GM23248 (cell line): ENCODE data around the gene BAD.

Experiments
- EZH2 ChIP-seq: fragments of 200-600 bp; sonication (generic); IDR thresholded peaks from 2 replicates; pipeline ENCODE4 v1.6.1; 2018; ENCODE audit warnings: antibody characterized with exemption, mild to moderate bottlenecking; ENCODE audit not compliant: insufficient read depth, poor library complexity, severe bottlenecking
- EZH2phosphoT487 ChIP-seq: fragments of 200-600 bp; sonication (generic); IDR thresholded peaks from 2 replicates; pipeline ENCODE4 v1.6.1; 2018; ENCODE audit warnings: antibody characterized with exemption, moderate library complexity, mild to moderate bottlenecking, low read depth; ENCODE audit not compliant: insufficient read depth

DNA sequence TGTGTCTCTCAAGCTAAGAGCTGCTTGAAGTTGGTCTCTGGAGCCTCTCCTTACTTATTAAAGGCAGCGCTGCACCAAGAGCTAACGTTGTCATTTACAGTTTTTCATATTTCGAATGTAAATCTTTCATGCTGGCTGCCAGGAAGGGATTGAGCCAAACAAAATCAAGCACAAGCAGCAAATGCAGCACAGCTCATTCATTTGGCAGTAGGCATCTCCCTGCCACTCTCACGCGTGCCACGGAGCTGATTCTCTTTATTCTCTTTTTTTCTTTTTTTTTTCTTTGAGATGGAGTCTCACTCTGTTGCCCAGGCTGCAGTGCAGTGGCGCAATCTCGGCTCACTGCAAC is 51.5 kb downstream of the BAD start:
- TF ChIP-seq EZH2 = no peak
- no peak for TF ChIP-seq EZH2phosphoT487
